GM23338 (cell line): ENCODE data around the gene KCMF1.
A peak's percentile ranks its signal among the peaks of the same experiment; 100 is the strongest.

Source experiments
- CTCF ChIP-seq, 2 experiments: fragments of 200-600 bp in 1 of 2; sonication (generic) in 1 of 2; conservative IDR thresholded peaks; 2 replicates each; pipeline versions ENCODE4 v1.5.1 to v1.6.1; 2016 to 2017; ENCODE audit warnings: antibody characterized with exemption in 2 of 2, low read depth in 2 of 2, mild to moderate bottlenecking in 2 of 2, moderate library complexity in 1 of 2
- EZH2 ChIP-seq: fragments of 200-600 bp; sonication (generic); IDR thresholded peaks from one replicate; pipeline ENCODE4 v1.8.0; 2017; ENCODE audit warnings: antibody characterized with exemption, mild to moderate bottlenecking, low read depth; ENCODE audit not compliant: unreplicated experiment
- NANOG ChIP-seq: IDR thresholded peaks from 2 replicates; pipeline ENCODE4 v1.6.1; 2016; ENCODE audit warnings: antibody characterized with exemption, borderline replicate concordance
- POLR2AphosphoS5 ChIP-seq: IDR thresholded peaks from 2 replicates; pipeline ENCODE4 v1.6.1; 2016; ENCODE audit warnings: antibody characterized with exemption, low read depth
- REST ChIP-seq: IDR thresholded peaks from one replicate; pipeline ENCODE4 v1.6.1; 2018; ENCODE audit warnings: antibody characterized with exemption; ENCODE audit not compliant: unreplicated experiment

- TF ChIP-seq POLR2AphosphoS5 (no peak), REST (no peak), CTCF (conservative IDR thresholded peaks at IDR 0.05; ENCODE audit: low read depth in 2 of 2) (peak in 1 of 2 experiments; percentile 37; a peak in 1 of 4 replicates), NANOG (no peak), EZH2 (no peak)
Measured at GRCh38 chr2:85018049-85018447, 47.1 kb downstream of the KCMF1 start.
